Type B pancreatic cell (in vitro differentiated cells): Measurements from ENCODE around the gene PEMT. TPM values are rescaled to one million over a fixed set of nuclear protein-coding genes. Genes with fewer than 3 reads are reported as not detected.
"Not testable (repeated sequence)": the region's sequence is repeated elsewhere in the genome, so short reads cannot be mapped to it uniquely, and the experiment has no call there.

Experiments used
- DNase-seq: peaks from one replicate; pipeline ENCODE4 v3.0.0; 2021; ENCODE audit warnings: mixed read lengths; ENCODE audit not compliant: unreplicated experiment; ENCODE audit errors: extremely low spot score
- H3K27ac Mint-ChIP-seq: 2 replicates; pipeline ENCODE4 v1.8.0; 2021; ENCODE audit warnings: mild to moderate bottlenecking, mixed read lengths
- H3K27me3 Mint-ChIP-seq: 2 replicates; pipeline ENCODE4 v1.8.0; 2021; ENCODE audit warnings: mixed read lengths
- H3K36me3 Mint-ChIP-seq: 2 replicates; pipeline ENCODE4 v1.8.0; 2021; ENCODE audit warnings: mixed read lengths
- H3K4me1 Mint-ChIP-seq: one replicate; pipeline ENCODE4 v1.8.0; 2021; ENCODE audit warnings: mixed read lengths; ENCODE audit not compliant: unreplicated experiment
- H3K4me3 Mint-ChIP-seq: 2 replicates; pipeline ENCODE4 v1.8.0; 2021; ENCODE audit warnings: mild to moderate bottlenecking, mixed read lengths
- H3K9me3 Mint-ChIP-seq: 2 replicates; pipeline ENCODE4 v1.8.0; 2021; ENCODE audit warnings: mixed read lengths
- long read RNA-seq: library from polyadenylated mRNA; unstranded; transcript quantifications from one replicate; pipeline ENCODE4 v2.0.0, GENCODE V29; 2020
- total RNA-seq: library from RNA; stranded (reverse); gene quantifications from 2 replicates; pipeline ENCODE4 v1.2.1, GENCODE V29; 2021; ENCODE audit warnings: low replicate concordance
- TF ChIP-seq, protein P1 (sequence below): fragments of 200-600 bp; sonication (generic); conservative IDR thresholded peaks from 2 replicates; pipeline ENCODE4 v1.5.0; 2021; ENCODE audit warnings: antibody characterized with exemption, mild to moderate bottlenecking

The PEMT gene, protein sequence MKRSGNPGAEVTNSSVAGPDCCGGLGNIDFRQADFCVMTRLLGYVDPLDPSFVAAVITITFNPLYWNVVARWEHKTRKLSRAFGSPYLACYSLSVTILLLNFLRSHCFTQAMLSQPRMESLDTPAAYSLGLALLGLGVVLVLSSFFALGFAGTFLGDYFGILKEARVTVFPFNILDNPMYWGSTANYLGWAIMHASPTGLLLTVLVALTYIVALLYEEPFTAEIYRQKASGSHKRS
- 32.1 and 34.9 TPM in 2 replicates for total RNA-seq
- long read RNA-seq, transcript PEMT-201 (7 exons, 1,013 nt): major isoform, 9 of 12 reads
- long read RNA-seq, partial matches to known transcripts: 1 of 12 reads
- long read RNA-seq, other reads (novel, unspliced or antisense): 1 of 12 reads

- H3K36me3 Mint-ChIP-seq: no peaks in the 10 kb centered on the region
- no peaks in the 10 kb centered on the region for H3K9me3 Mint-ChIP-seq
- DNase-seq: peak; percentile 94
- peak within 1 kb of the TSS; percentile 97 for H3K4me3 Mint-ChIP-seq
- H3K27me3 Mint-ChIP-seq: no peaks in the 10 kb centered on the region
- TF ChIP-seq, protein P1, sequence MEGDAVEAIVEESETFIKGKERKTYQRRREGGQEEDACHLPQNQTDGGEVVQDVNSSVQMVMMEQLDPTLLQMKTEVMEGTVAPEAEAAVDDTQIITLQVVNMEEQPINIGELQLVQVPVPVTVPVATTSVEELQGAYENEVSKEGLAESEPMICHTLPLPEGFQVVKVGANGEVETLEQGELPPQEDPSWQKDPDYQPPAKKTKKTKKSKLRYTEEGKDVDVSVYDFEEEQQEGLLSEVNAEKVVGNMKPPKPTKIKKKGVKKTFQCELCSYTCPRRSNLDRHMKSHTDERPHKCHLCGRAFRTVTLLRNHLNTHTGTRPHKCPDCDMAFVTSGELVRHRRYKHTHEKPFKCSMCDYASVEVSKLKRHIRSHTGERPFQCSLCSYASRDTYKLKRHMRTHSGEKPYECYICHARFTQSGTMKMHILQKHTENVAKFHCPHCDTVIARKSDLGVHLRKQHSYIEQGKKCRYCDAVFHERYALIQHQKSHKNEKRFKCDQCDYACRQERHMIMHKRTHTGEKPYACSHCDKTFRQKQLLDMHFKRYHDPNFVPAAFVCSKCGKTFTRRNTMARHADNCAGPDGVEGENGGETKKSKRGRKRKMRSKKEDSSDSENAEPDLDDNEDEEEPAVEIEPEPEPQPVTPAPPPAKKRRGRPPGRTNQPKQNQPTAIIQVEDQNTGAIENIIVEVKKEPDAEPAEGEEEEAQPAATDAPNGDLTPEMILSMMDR: no peak
- peak within 1 kb of the TSS; percentile 94 for H3K27ac Mint-ChIP-seq
- H3K4me1 Mint-ChIP-seq: peaks cover 24% of the 10 kb centered on the region
These were observed at the start of gene PEMT for GRCh38 chr17:17591355-17592298. Gene PEMT (minus strand): TSS chr17:17591708. CDS start chr17:17591626, 82 bp downstream.

GRCh38 chr17:17639661-17640270 is 48.3 kb upstream of the PEMT start:
- H3K9me3 Mint-ChIP-seq, H3K4me1 Mint-ChIP-seq, H3K4me3 Mint-ChIP-seq, DNase-seq, H3K36me3 Mint-ChIP-seq, H3K27ac Mint-ChIP-seq, H3K27me3 Mint-ChIP-seq: not testable (repeated sequence)

DNA sequence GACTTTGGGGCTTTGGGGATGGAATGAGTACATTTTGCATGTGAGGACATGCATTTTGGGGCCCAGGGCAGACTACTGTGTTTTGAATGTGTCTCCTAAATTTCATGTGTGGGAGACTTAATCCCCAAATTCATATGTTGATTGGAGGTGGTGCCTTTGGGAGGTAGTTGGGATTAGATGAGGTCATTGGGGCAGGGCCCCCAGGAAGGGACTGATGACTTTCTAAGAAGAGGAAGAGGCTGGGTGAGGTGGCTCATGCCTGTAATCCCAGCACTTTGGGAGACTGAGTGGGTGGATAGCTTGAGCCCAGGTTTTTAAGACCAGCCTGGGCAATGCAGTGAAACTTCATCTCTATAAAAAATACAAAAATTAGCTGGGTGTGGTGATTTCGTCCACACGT is 47.0 kb upstream of the PEMT start:
- H3K9me3 Mint-ChIP-seq: no peaks in the 10 kb centered on the region
- no peak for DNase-seq
- peaks cover 4% of the 10 kb centered on the region for H3K27me3 Mint-ChIP-seq
- TF ChIP-seq, protein P1: no peak
- no peaks in the 10 kb centered on the region for H3K36me3 Mint-ChIP-seq
- peaks cover 5% of the 10 kb centered on the region for H3K4me1 Mint-ChIP-seq
- H3K4me3 Mint-ChIP-seq: no peak overlapping the region
- no peak overlapping the region for H3K27ac Mint-ChIP-seq

GRCh38 chr17:17636272-17636885 is 44.9 kb upstream of the PEMT start:
- Mint-ChIP-seq H3K27ac (no peak overlapping the region), H3K36me3 (no peaks in the 10 kb centered on the region), H3K4me1 (no peaks in the 10 kb centered on the region), H3K27me3 (no peaks in the 10 kb centered on the region), H3K9me3 (no peaks in the 10 kb centered on the region), H3K4me3 (no peak overlapping the region)
- TF ChIP-seq, protein P1: no peak
- no peak for DNase-seq

- H3K9me3 Mint-ChIP-seq, DNase-seq, H3K36me3 Mint-ChIP-seq, H3K4me1 Mint-ChIP-seq, H3K4me3 Mint-ChIP-seq, H3K27me3 Mint-ChIP-seq, H3K27ac Mint-ChIP-seq: not testable (repeated sequence)
These were observed 44.2 kb upstream of the PEMT start for GRCh38 chr17:17635537-17636271.

DNA sequence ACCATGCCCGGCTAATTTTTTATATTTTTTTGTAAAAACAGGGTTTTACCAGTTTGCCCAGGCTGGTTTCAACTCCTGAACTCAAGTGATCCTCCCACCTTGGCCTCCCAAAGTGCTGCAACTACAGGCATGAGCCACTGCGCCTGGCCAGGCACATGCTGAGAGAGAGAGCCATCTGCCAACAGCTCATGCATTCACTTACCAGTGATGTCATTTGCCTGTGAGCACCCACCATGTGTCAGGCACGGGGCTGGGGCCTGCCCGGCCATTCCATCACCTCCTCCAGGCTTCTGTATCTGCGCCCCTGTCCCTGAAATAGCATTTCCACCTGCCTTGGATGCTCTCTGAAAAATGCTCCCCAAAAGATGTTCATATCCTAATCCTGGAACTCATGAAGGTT is 43.6 kb upstream of the PEMT start:
- TF ChIP-seq, protein P1: no peak
- no peak overlapping the region for H3K4me3 Mint-ChIP-seq
- H3K4me1 Mint-ChIP-seq: no peaks in the 10 kb centered on the region
- H3K27me3 Mint-ChIP-seq: no peaks in the 10 kb centered on the region
- H3K36me3 Mint-ChIP-seq: no peaks in the 10 kb centered on the region
- no peak for DNase-seq
- H3K9me3 Mint-ChIP-seq: no peaks in the 10 kb centered on the region
- H3K27ac Mint-ChIP-seq: no peak overlapping the region
